ENCODE data around the gene ORAI3. TPM values are rescaled to one million over a fixed set of nuclear protein-coding genes. Genes with fewer than 3 reads are reported as not detected.

ORAI3 gene
- total RNA-seq, 1 experiment from 2014 or later: 62.8 TPM

DNA sequence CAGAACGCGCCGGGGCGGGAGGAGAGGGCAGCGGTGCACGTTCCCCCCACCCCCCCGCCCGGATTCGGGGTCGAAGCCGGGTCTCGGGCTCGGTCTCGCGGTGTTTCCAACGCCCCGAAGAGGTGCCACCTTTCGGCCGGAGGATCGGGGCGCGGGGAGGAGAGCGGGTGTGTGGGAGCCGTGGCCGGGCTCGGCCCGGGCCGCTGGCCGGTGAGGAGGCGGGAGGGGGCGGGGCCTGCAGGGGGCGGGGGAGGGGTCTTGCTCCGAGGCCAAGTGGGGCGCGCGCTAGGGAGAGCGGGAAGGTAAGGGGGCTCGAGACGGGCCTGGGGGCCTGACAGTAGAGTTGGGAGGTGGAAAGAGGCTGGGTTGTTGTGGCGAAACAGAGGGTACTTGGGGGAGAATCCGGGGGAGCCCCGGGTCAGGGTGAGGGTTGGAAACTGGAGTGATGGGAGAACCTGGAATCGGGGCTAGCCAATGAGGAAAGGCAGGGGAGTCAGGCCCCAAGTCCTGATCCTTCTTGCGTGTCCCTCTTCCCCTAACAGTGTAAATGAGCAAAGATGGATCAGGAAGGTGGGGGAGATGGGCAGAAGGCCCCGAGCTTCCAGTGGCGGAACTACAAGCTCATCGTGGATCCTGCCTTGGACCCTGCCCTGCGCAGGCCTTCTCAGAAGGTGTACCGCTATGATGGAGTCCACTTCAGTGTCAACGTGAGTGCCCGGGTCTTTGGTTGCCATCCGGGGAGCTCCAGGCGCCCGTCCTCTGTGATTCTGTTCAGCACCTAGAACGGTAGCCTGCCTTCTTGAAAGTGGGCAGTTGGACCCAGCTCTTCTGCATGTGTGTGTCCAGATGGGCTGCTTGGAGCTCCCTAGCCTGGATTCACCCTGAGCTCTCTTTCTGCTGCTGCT is 9.6 kb downstream of the ORAI3 start:
- in situ Hi-C loops (cut with HindIII; ENCODE audit: low sequenced_read_pairs): no loop called here
- DNase-seq (ENCODE audit: low spot score): peak; percentile 25

DNA sequence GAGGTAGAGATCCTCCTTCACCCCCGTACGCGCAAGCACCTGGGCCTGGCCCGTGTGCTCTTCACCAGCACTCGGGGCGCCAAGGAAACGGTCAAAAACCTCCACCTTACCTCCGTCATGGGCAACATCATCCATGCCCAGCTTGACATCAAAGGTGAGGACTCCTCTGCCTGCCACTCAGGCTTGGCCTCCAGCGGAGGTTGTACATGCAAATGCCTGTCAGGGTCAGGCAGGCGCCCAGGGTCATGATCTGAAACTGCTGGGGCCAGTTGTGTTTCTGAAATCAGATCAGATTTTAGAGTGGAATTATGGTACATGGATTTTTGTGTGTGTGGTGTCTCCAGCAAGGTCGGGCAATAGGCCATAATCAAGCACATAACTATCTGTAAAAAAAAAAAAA is 12.5 kb downstream of the ORAI3 start:
- in situ Hi-C loops (cut with HindIII; ENCODE audit: low sequenced_read_pairs): no loop called here
- DNase-seq (ENCODE audit: low spot score): no peak

GRCh38 chr16:30963925-30964511 is 15.2 kb downstream of the ORAI3 start:
- no peak for DNase-seq (ENCODE audit: low spot score)
- in situ Hi-C loops (cut with HindIII; ENCODE audit: low sequenced_read_pairs): no loop called here

- no peak for DNase-seq (ENCODE audit: low spot score)
- in situ Hi-C loops (cut with HindIII; ENCODE audit: low sequenced_read_pairs): no loop called here
Measured at GRCh38 chr16:30964574-30965226, 15.8 kb downstream of the ORAI3 start.

DNA sequence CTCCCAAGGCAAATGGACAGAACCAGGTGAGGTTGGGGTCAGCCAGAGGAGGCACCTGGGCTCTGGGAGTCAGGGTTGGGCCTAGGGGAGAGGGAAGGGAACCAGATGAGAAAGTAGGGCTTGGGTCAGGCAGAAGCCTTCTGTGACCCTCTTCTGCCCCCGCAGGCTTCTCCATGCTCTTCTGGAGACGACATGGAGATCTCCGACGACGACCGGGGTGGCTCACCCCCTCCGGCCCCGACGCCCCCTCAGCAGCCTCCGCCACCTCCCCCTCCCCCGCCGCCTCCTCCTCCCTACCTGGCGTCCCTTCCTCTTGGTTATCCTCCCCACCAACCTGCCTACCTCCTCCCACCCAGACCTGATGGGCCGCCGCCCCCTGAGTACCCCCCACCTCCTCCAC is 16.6 kb downstream of the ORAI3 start:
- no peak for DNase-seq (ENCODE audit: low spot score)
- in situ Hi-C loops (cut with HindIII; ENCODE audit: low sequenced_read_pairs): no loop called here

DNA sequence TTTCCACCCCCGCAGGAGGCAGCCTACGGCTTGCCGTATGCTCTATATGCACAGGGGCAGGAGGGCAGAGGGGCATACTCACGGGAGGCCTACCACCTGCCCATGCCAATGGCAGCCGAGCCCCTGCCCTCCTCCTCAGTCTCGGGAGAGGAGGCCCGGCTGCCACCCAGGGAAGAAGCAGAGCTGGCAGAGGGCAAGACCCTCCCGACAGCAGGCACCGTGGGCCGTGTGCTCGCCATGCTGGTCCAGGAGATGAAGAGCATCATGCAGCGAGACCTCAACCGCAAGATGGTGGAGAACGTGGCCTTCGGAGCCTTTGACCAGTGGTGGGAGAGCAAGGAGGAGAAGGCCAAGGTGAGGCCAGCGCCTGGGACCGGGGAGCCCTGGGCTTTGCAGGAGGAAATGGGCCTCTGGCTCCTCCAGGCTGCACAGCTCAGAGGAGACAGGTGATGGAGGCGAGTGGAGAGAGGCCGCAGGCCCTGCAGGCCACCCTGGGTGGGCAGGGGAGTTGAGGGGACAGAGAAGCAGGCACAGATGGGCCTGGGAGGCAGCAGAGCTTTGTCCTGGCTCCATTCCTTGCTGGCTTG is 17.3 kb downstream of the ORAI3 start:
- in situ Hi-C loops (cut with HindIII; ENCODE audit: low sequenced_read_pairs): no loop called here
- no peak for DNase-seq (ENCODE audit: low spot score)

GRCh38 chr16:30967795-30968194 is 18.9 kb downstream of the ORAI3 start:
- in situ Hi-C loops (cut with HindIII; ENCODE audit: low sequenced_read_pairs): no loop called here
- no peak for DNase-seq (ENCODE audit: low spot score)

GRCh38 chr16:30969246-30969842 is 20.5 kb downstream of the ORAI3 start:
- in situ Hi-C loops (cut with HindIII; ENCODE audit: low sequenced_read_pairs): no loop called here
- DNase-seq (ENCODE audit: low spot score): no peak

GRCh38 chr16:30971298-30971697 is 22.4 kb downstream of the ORAI3 start:
- in situ Hi-C loops (cut with HindIII; ENCODE audit: low sequenced_read_pairs): no loop called here

GRCh38 chr16:30972872-30973271 is 24.0 kb downstream of the ORAI3 start:
- DNase-seq (ENCODE audit: low spot score): no peak
- in situ Hi-C loops (cut with HindIII; ENCODE audit: low sequenced_read_pairs): no loop called here

More at GRCh38 chr16:30971298-30971697, 22.4 kb downstream of the ORAI3 start:
- DNase-seq (ENCODE audit: low spot score): no peak

DNA sequence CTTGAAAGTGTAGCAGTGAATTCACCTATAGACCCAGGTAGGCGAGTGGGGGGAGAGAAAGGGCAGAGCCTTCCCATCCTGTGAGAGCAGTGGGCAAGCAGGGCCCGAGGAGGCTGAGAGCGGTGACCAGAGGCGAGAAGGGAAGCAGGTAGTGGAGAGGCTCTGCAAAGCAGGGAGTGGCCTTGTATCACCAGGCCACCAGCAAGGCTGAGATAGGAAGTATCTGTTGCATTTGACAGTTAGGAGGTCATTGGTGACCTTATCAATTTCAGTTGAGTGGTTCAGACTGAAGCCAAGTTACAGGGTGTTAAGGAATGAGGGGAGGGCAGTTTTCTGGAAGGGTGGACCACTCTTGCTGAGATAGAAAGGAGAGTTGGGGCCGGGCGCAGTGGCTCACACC is 25.5 kb downstream of the ORAI3 start:
- no peak for DNase-seq (ENCODE audit: low spot score)
- in situ Hi-C loops (cut with HindIII; ENCODE audit: low sequenced_read_pairs): no loop called here

GRCh38 chr16:30976486-30976885 is 27.6 kb downstream of the ORAI3 start:
- DNase-seq (ENCODE audit: low spot score): no peak
- in situ Hi-C loops (cut with HindIII; ENCODE audit: low sequenced_read_pairs): no loop called here

DNA sequence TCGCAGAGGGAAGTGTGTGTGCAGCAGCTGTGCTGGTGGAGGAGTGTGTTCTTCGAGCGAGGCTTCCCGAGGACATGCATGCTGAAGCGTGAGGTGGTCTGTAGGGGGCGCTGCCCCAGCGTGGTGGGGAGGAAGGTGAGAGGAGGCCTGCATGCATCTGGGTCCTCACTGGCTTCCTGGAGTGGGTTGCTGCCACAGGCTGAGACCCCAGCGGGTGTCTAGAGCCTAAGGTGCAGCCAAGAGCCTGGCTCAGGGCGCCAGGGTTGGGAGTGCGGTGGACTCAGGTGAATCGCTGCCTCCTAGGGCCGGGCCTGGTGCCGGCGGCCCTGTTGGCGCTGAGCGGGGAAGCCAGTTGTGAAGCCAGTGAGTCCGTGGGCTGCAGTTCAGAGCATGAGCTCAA is 28.6 kb downstream of the ORAI3 start:
- DNase-seq (ENCODE audit: low spot score): no peak
- in situ Hi-C loops (cut with HindIII; ENCODE audit: low sequenced_read_pairs): no loop called here

DNA sequence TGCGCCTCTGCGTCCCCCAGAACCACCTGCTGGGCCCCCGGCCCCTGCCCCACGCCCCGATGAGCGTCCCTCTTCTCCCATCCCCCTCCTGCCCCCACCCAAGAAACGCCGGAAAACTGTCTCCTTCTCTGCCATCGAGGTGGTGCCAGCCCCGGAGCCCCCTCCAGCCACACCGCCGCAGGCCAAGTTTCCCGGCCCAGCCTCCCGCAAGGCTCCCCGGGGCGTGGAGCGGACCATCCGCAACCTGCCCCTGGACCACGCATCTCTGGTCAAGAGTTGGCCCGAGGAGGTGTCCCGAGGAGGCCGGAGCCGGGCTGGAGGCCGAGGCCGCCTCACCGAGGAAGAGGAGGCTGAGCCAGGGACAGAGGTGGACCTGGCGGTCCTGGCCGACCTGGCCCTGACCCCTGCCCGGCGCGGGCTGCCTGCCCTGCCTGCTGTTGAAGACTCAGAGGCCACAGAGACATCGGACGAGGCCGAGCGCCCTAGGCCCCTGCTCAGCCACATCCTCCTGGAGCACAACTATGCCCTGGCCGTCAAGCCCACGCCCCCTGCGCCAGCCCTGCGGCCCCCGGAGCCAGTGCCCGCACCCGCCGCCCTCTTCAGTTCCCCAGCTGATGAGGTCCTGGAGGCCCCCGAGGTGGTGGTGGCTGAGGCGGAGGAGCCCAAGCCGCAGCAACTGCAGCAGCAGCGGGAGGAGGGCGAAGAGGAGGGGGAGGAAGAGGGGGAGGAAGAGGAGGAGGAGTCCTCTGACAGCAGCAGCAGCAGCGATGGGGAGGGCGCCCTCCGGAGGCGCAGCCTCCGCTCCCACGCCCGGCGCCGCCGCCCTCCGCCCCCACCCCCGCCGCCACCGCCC is 30.5 kb downstream of the ORAI3 start:
- DNase-seq (ENCODE audit: low spot score): no peak
- in situ Hi-C loops (cut with HindIII; ENCODE audit: low sequenced_read_pairs): no loop called here

GRCh38 chr16:30980023-30980371 is 31.1 kb downstream of the ORAI3 start:
- in situ Hi-C loops (cut with HindIII; ENCODE audit: low sequenced_read_pairs): no loop called here
- no peak for DNase-seq (ENCODE audit: low spot score)

GRCh38 chr16:30980434-30980833 is 31.6 kb downstream of the ORAI3 start:
- DNase-seq (ENCODE audit: low spot score): no peak
- in situ Hi-C loops (cut with HindIII; ENCODE audit: low sequenced_read_pairs): no loop called here

- in situ Hi-C loops (cut with HindIII; ENCODE audit: low sequenced_read_pairs): no loop called here
- DNase-seq (ENCODE audit: low spot score): no peak
Measured at GRCh38 chr16:30980959-30981358, 32.1 kb downstream of the ORAI3 start.

GRCh38 chr16:30982548-30983288 is 33.9 kb downstream of the ORAI3 start:
- in situ Hi-C loops (cut with HindIII; ENCODE audit: low sequenced_read_pairs): no loop called here

More at GRCh38 chr16:30982548-30983288, 33.9 kb downstream of the ORAI3 start:
- DNase-seq (ENCODE audit: low spot score): no peak

Measured in G401 (cell line).